ENCODE data around the gene HECTD3. TPM values are rescaled to one million over a fixed set of nuclear protein-coding genes. Genes with fewer than 3 reads are reported as not detected.

Gene HECTD3
- total RNA-seq, 3 donors from 2014 or later, result 32.8 to 45.8 (median 33.4) TPM

Other genes with a start within 250 kb of the HECTD3 start
- 1,000 to 10,000 TPM; 2,158 to 3,355 (median 2,591) TPM for gene RPS8, start 235.8 kb downstream of the HECTD3 start, total RNA-seq
- under 1 TPM in 2 of 3 donors, not detected in 1; 0.15 to 0.66 TPM for gene BEST4, start 223.2 kb downstream of the HECTD3 start, total RNA-seq
- gene PLK3, start 210.9 kb downstream of the HECTD3 start, total RNA-seq, result 10 to 100 TPM; 13.6 to 29.0 (median 21.6) TPM
- gene DYNLT4, start 204.0 kb downstream of the HECTD3 start, total RNA-seq, result 1 to 10 TPM in 2 of 3 donors, under 1 TPM in 1; 0.80 to 2.0 (median 1.3) TPM
- 1 to 10 TPM; 3.8 to 7.0 (median 6.9) TPM for gene BTBD19, start 202.8 kb downstream of the HECTD3 start, total RNA-seq
- 1 to 10 TPM in 2 of 3 donors, under 1 TPM in 1; 0.32 to 2.2 (median 1.3) TPM for gene PTCH2, start 168.1 kb downstream of the HECTD3 start, total RNA-seq
- 10 to 100 TPM; 26.9 to 28.8 (median 28.8) TPM for gene EIF2B3, start 24.7 kb downstream of the HECTD3 start, total RNA-seq
- gene UROD, start 930 bp upstream of the HECTD3 start, total RNA-seq, result 100 to 1,000 TPM in 1 of 3 donors, 10 to 100 TPM in 2; 74.1 to 115 (median 77.1) TPM
- gene ZSWIM5, start 195.3 kb upstream of the HECTD3 start, total RNA-seq, result 1 to 10 TPM; 1.6 to 4.5 (median 3.3) TPM

Data from breast epithelium (tissue), 3 donors.